PFSK-1 (cell line): ENCODE measurements around the gene ANKFN1.

ENCODE experiments used
- SIN3A ChIP-seq: IDR thresholded peaks from 2 replicates; pipeline ENCODE4 v1.6.1; 2012; ENCODE audit warnings: mild to moderate bottlenecking, low read length, moderate library complexity, borderline replicate concordance; ENCODE audit not compliant: insufficient read depth
- TAF1 ChIP-seq: IDR thresholded peaks from 2 replicates; pipeline ENCODE4 v1.6.1; 2012; ENCODE audit warnings: low read length, control low read depth, borderline replicate concordance; ENCODE audit not compliant: insufficient read depth

DNA sequence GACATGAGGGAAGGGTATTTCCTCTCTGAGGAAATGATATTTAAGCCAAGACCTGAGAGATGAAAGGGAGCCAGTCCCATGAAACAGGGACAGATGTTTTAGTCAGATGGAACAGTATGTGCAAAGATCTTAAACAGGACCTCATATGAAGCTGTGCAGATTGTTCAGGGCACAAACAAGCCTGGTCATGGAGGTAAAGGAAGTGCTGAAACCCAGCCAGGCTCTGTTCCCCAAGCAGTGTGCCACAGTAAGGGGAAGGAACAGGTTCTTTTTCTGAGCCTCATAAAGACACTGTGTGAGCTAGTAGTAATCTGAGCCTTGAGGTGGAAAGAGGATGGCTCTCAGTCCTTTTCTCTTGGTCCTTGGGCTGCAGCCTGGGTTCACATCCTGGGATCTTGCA, 159.9 kb downstream of the ANKFN1 start:
- TF ChIP-seq TAF1 (no peak), SIN3A (no peak)
